ENCODE results near the gene ZNF677. TPM values are rescaled to one million over a fixed set of nuclear protein-coding genes. Genes with fewer than 3 reads are reported as not detected.
"Not testable (repeated sequence)": the region's sequence is repeated elsewhere in the genome, so short reads cannot be mapped to it uniquely, and the experiment has no call there.

Gene ZNF677
- 1 to 10 TPM; 2.6 to 5.0 (median 4.6) TPM for total RNA-seq

- peak within 1 kb of the TSS; percentile 86 for H3K4me3 Mint-ChIP-seq
- peak; percentile 80 for DNase-seq
- peaks cover 8% of the 10 kb centered on the region for H3K4me1 Mint-ChIP-seq (ENCODE audit: low read depth)
- peaks cover 8% of the 10 kb centered on the region for H3K27me3 Mint-ChIP-seq (ENCODE audit: low read depth)
- peaks cover 35% of the 10 kb centered on the region for H3K36me3 Mint-ChIP-seq (ENCODE audit: insufficient read depth)
- H3K9me3 Mint-ChIP-seq = peaks cover 35% of the 10 kb centered on the region
- peak; percentile 100 for ATAC-seq
Measured at GRCh38 chr19:53254411-53255341, at the start of gene ZNF677. TSS of gene ZNF677 (minus strand) at chr19:53254873. CDS start at chr19:53251550, 3,323 bp downstream.

GRCh38 chr19:53301341-53301740 lies 46.7 kb upstream of the ZNF677 start:
- ATAC-seq; H3K36me3 Mint-ChIP-seq (ENCODE audit: insufficient read depth); H3K27me3 Mint-ChIP-seq (ENCODE audit: low read depth); DNase-seq; H3K4me1 Mint-ChIP-seq (ENCODE audit: low read depth); H3K4me3 Mint-ChIP-seq: not testable (repeated sequence)
- H3K9me3 Mint-ChIP-seq = peaks cover 12% of the 10 kb centered on the region

GRCh38 chr19:53294786-53295441 lies 40.2 kb upstream of the ZNF677 start:
- H3K36me3 Mint-ChIP-seq (ENCODE audit: insufficient read depth) = no peaks in the 10 kb centered on the region
- no peak overlapping the region for H3K4me3 Mint-ChIP-seq
- ATAC-seq = no peak

GRCh38 chr19:53290758-53291549 lies 36.3 kb upstream of the ZNF677 start:
- Mint-ChIP-seq H3K9me3 (peaks cover 55% of the 10 kb centered on the region), H3K36me3 (ENCODE audit: insufficient read depth) (no peaks in the 10 kb centered on the region), H3K4me3 (no peak overlapping the region), H3K27me3 (ENCODE audit: low read depth) (no peaks in the 10 kb centered on the region), H3K4me1 (ENCODE audit: low read depth) (no peaks in the 10 kb centered on the region)
- ATAC-seq (no peak), DNase-seq (no peak)

More at GRCh38 chr19:53294786-53295441, 40.2 kb upstream of the ZNF677 start:
- peaks cover 47% of the 10 kb centered on the region for H3K9me3 Mint-ChIP-seq
- H3K27me3 Mint-ChIP-seq (ENCODE audit: low read depth) = no peaks in the 10 kb centered on the region
- H3K4me1 Mint-ChIP-seq (ENCODE audit: low read depth) = no peaks in the 10 kb centered on the region
- DNase-seq = no peak

DNA sequence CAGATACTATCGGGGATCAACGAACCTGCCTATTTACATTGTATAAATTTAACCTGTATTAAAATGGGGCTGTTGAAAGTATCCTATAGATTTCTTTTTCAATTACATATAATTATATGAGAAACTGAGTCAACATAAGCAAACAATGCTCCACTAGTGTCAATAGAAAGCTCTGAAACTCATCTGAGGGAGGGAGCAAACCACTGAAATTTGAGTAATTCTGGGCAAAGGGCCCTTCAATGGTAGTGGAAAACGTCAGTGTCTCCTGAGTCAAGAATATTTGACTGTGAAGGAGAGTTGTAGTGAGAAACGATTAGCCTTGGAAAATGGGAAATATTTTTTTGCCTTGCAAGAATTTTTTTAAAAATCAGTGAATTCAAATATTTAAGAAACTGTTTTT lies 30.4 kb upstream of the ZNF677 start:
- peaks cover 27% of the 10 kb centered on the region for H3K9me3 Mint-ChIP-seq
- H3K4me3 Mint-ChIP-seq = no peak overlapping the region
- no peaks in the 10 kb centered on the region for H3K4me1 Mint-ChIP-seq (ENCODE audit: low read depth)
- ATAC-seq (no peak), DNase-seq (no peak)
- H3K36me3 Mint-ChIP-seq (ENCODE audit: insufficient read depth) = no peaks in the 10 kb centered on the region
- no peaks in the 10 kb centered on the region for H3K27me3 Mint-ChIP-seq (ENCODE audit: low read depth)

GRCh38 chr19:53281947-53282346 lies 27.3 kb upstream of the ZNF677 start:
- DNase-seq, H3K4me3 Mint-ChIP-seq: not testable (repeated sequence)

GRCh38 chr19:53275480-53275879 lies 20.8 kb upstream of the ZNF677 start:
- no peaks in the 10 kb centered on the region for H3K4me1 Mint-ChIP-seq (ENCODE audit: low read depth)
- H3K36me3 Mint-ChIP-seq (ENCODE audit: insufficient read depth) = no peaks in the 10 kb centered on the region
- H3K27me3 Mint-ChIP-seq (ENCODE audit: low read depth) = peaks cover 5% of the 10 kb centered on the region
- no peak overlapping the region for H3K4me3 Mint-ChIP-seq
- DNase-seq = no peak
- H3K9me3 Mint-ChIP-seq = peaks cover 50% of the 10 kb centered on the region
- no peak for ATAC-seq

More at GRCh38 chr19:53281947-53282346, 27.3 kb upstream of the ZNF677 start:
- not testable (repeated sequence) for ATAC-seq; H3K27me3 Mint-ChIP-seq (ENCODE audit: low read depth); H3K36me3 Mint-ChIP-seq (ENCODE audit: insufficient read depth); H3K4me1 Mint-ChIP-seq (ENCODE audit: low read depth)
- peaks cover 34% of the 10 kb centered on the region for H3K9me3 Mint-ChIP-seq

DNA sequence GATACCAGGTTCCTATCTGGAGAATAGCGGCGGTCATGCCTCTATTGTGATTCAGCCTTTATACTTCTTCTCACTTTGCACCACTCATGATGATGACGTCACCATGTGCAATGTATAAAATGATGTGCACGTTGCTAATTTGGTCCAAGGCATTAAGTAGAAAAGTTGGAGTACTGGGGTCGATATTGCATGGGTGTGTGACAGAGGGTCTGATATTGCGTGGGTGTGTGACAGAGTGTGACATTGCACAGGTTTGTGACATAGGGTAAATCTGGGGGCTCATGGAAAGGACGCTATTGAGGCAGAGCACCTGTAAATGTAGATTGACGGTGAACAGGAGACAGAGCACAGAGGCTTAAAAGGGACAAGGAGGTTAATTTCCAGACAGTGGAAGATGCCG lies 17.4 kb upstream of the ZNF677 start:
- peaks cover 42% of the 10 kb centered on the region for H3K9me3 Mint-ChIP-seq
- no peaks in the 10 kb centered on the region for H3K36me3 Mint-ChIP-seq (ENCODE audit: insufficient read depth)
- DNase-seq (no peak), ATAC-seq (no peak)
- peaks cover 2% of the 10 kb centered on the region for H3K27me3 Mint-ChIP-seq (ENCODE audit: low read depth)
- H3K4me3 Mint-ChIP-seq = no peak overlapping the region
- no peaks in the 10 kb centered on the region for H3K4me1 Mint-ChIP-seq (ENCODE audit: low read depth)

- not testable (repeated sequence) for ATAC-seq; H3K27me3 Mint-ChIP-seq (ENCODE audit: low read depth); H3K36me3 Mint-ChIP-seq (ENCODE audit: insufficient read depth); H3K4me3 Mint-ChIP-seq; DNase-seq; H3K4me1 Mint-ChIP-seq (ENCODE audit: low read depth)
- H3K9me3 Mint-ChIP-seq = peaks cover 50% of the 10 kb centered on the region
Measured at GRCh38 chr19:53269861-53270260, 15.2 kb upstream of the ZNF677 start.

- H3K9me3 Mint-ChIP-seq = peaks cover 49% of the 10 kb centered on the region
- DNase-seq; H3K4me3 Mint-ChIP-seq; H3K4me1 Mint-ChIP-seq (ENCODE audit: low read depth); H3K36me3 Mint-ChIP-seq (ENCODE audit: insufficient read depth); ATAC-seq; H3K27me3 Mint-ChIP-seq (ENCODE audit: low read depth): not testable (repeated sequence)
Measured at GRCh38 chr19:53267623-53268022, 12.9 kb upstream of the ZNF677 start, which contains the start of gene VN1R4. TSS of gene VN1R4 (minus strand) at chr19:53267723. CDS start at chr19:53267665, 58 bp downstream.

- ATAC-seq; H3K4me1 Mint-ChIP-seq (ENCODE audit: low read depth); DNase-seq; H3K4me3 Mint-ChIP-seq; H3K36me3 Mint-ChIP-seq (ENCODE audit: insufficient read depth): not testable (repeated sequence)
- Mint-ChIP-seq H3K27me3 (ENCODE audit: low read depth) (peaks cover 11% of the 10 kb centered on the region), H3K9me3 (peaks cover 23% of the 10 kb centered on the region)
Measured at GRCh38 chr19:53257715-53258342, 3.2 kb upstream of the ZNF677 start, which contains the start of gene VN1R2. TSS of gene VN1R2 (plus strand) at chr19:53258292. CDS start at chr19:53258376, 84 bp downstream.

DNA sequence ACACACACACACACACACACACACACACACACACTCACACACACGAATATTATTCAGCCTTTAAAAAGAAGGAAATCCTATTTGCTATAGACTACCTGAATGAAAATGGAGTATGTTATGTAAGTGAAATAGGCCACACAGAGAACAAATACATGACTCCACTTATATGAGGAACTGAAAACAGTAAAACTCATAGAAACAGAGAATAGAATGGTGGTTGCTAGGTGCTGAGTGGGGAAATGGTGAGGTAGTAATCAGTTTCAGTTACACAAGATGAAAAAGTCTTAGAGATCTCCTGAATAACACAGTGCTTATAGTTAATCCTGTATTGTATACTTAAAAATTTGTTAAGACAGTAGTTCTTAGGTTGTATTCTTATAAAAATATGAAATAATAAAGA lies 8.2 kb downstream of the ZNF677 start:
- peaks cover 61% of the 10 kb centered on the region for H3K36me3 Mint-ChIP-seq (ENCODE audit: insufficient read depth)
- H3K4me3 Mint-ChIP-seq = no peak overlapping the region
- ATAC-seq = no peak
- H3K27me3 Mint-ChIP-seq (ENCODE audit: low read depth) = no peaks in the 10 kb centered on the region
- DNase-seq = no peak
- no peaks in the 10 kb centered on the region for H3K4me1 Mint-ChIP-seq (ENCODE audit: low read depth)
- peaks cover 75% of the 10 kb centered on the region for H3K9me3 Mint-ChIP-seq

DNA sequence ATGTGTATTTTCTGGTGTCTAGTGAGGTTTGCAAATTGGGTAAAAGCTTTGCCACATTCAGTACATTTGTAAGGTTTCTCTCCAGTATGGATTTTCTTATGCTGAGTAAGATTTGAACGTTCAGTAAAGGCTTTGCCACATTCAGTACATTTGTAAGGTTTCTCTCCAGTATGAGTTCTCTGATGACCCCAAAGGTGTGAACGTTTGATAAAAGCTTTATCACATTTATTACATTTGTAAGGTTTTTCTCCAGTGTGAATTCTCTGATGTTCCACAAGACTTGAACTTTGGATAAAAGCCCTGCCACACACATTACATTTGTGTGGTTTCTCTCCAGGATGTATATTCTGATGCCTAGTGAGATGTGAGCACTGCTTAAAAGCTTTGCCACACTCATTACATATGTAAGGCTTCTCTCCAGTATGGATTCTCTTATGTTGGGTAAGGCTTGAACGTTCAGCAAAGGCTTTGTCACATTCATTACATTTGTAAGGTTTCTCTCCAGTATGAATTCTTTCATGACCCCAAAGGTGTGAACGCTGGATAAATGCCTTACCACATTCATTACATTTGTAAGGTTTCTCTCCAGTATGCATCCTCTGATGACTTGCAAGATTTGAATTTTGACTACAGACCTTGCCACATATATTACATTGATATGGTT lies 17.4 kb downstream of the ZNF677 start:
- no peaks in the 10 kb centered on the region for H3K4me1 Mint-ChIP-seq (ENCODE audit: low read depth)
- H3K4me3 Mint-ChIP-seq = no peak overlapping the region
- ATAC-seq (no peak), DNase-seq (no peak)
- peaks cover 70% of the 10 kb centered on the region for H3K9me3 Mint-ChIP-seq
- no peaks in the 10 kb centered on the region for H3K27me3 Mint-ChIP-seq (ENCODE audit: low read depth)
- peaks cover 45% of the 10 kb centered on the region for H3K36me3 Mint-ChIP-seq (ENCODE audit: insufficient read depth)

All from activated T-cell treated with anti-CD3 and anti-CD28 coated beads, Interleukin-2, amount 50 U/mL, for 4 hours (primary cell).